ENCODE data around the gene RSRP1.

GRCh38 chr1:25222606-25223005 is 24.6 kb downstream of the RSRP1 start:
- TF ChIP-seq CTCF (IDR thresholded peaks at IDR 0.05; ENCODE audit: borderline replicate concordance, extremely low read depth, low read length, poor library complexity, severe bottlenecking) (no peak), EZH2 (IDR thresholded peaks at IDR 0.05; ENCODE audit: borderline replicate concordance, low read depth, low read length, severe bottlenecking) (no peak)
